Liver (tissue), 9 donors: ENCODE measurements around the gene SIL1. TPM values are rescaled to one million over a fixed set of nuclear protein-coding genes. Genes with fewer than 3 reads are reported as not detected.

Experiments
- DNase-seq: peaks from one replicate; pipeline ENCODE4 v3.0.0-alpha.2; 2017; ENCODE audit warnings: low spot score
- H3K27ac ChIP-seq, 2 donors: one replicate each; pipeline ENCODE4 v1.7.0; 2013; ENCODE audit warnings: inconsistent platforms in 2 of 2, low read length in 2 of 2, control low read depth in 1 of 2, low read depth in 1 of 2, mild to moderate bottlenecking in 1 of 2
- H3K27me3 ChIP-seq, 4 donors: one replicate each; pipeline versions ENCODE4 v1.6.1 to v1.7.0; 2013; ENCODE audit warnings: low read length in 3 of 4, inconsistent platforms in 1 of 4, mild to moderate bottlenecking in 1 of 4, moderate library complexity in 1 of 4; ENCODE audit not compliant: control insufficient read depth in 4 of 4, insufficient read depth in 4 of 4
- H3K36me3 ChIP-seq, 4 donors: one replicate each; pipeline versions ENCODE4 v1.6.1 to v1.7.0; 2013; ENCODE audit warnings: low read length in 3 of 4, mild to moderate bottlenecking in 3 of 4, low read depth in 1 of 4, moderate library complexity in 1 of 4; ENCODE audit not compliant: control insufficient read depth in 4 of 4, insufficient read depth in 3 of 4
- H3K4me1 ChIP-seq, 4 donors: one replicate each; pipeline versions ENCODE4 v1.6.1 to v1.7.0; 2013; ENCODE audit warnings: low read length in 3 of 4, mild to moderate bottlenecking in 3 of 4, moderate library complexity in 1 of 4; ENCODE audit not compliant: control insufficient read depth in 4 of 4, insufficient read depth in 4 of 4
- H3K4me3 ChIP-seq, 3 donors: one replicate each; pipeline versions ENCODE4 v1.6.1 to v1.7.0; 2013; ENCODE audit warnings: low read length in 3 of 3, control low read depth in 1 of 3, low read depth in 1 of 3, mild to moderate bottlenecking in 1 of 3
- H3K9ac ChIP-seq, 2 donors: one replicate each; pipeline ENCODE4 v1.7.0; 2013; ENCODE audit warnings: low read length in 2 of 2, mild to moderate bottlenecking in 2 of 2, moderate library complexity in 2 of 2, control low read depth in 1 of 2, low read depth in 1 of 2
- H3K9me3 ChIP-seq, 4 donors: one replicate each; pipeline versions ENCODE4 v1.6.1 to v1.7.0; 2013; ENCODE audit warnings: low read length in 3 of 4; ENCODE audit not compliant: control insufficient read depth in 4 of 4
- CTCF ChIP-seq: fragments of 150-350 bp; IDR thresholded peaks from 2 replicates; pipeline ENCODE4 v1.5.1; 2017; ENCODE audit warnings: improper control_type of control experiment, low read depth, low read length; ENCODE audit not compliant: missing input control
- EGR1 ChIP-seq, 2 donors: IDR thresholded peaks; 2 replicates each; pipeline ENCODE4 v1.6.1; 2016 to 2018; ENCODE audit warnings: antibody characterized with exemption in 2 of 2, low read depth in 2 of 2
- FOXA1 ChIP-seq: IDR thresholded peaks from 2 replicates; pipeline ENCODE4 v1.6.1; 2016; ENCODE audit warnings: antibody characterized with exemption
- FOXA2 ChIP-seq: IDR thresholded peaks from 2 replicates; pipeline ENCODE4 v1.6.1; 2016; ENCODE audit warnings: antibody characterized with exemption
- GABPA ChIP-seq, 2 donors: IDR thresholded peaks in 1 of 2; conservative IDR thresholded peaks in 1 of 2; 2 replicates each; pipeline ENCODE4 v1.6.1; 2016; ENCODE audit warnings: antibody characterized with exemption in 2 of 2, mild to moderate bottlenecking in 1 of 2, moderate library complexity in 1 of 2
- HNF4G ChIP-seq: IDR thresholded peaks from 2 replicates; pipeline ENCODE4 v1.6.1; 2016; ENCODE audit warnings: antibody characterized with exemption
- JUND ChIP-seq, 2 donors: IDR thresholded peaks; 2 replicates each; pipeline ENCODE4 v1.6.1; 2016; ENCODE audit warnings: antibody characterized with exemption in 2 of 2
- MAX ChIP-seq: IDR thresholded peaks from 2 replicates; pipeline ENCODE4 v1.6.1; 2016; ENCODE audit warnings: antibody characterized with exemption
- NR2F2 ChIP-seq: IDR thresholded peaks from 2 replicates; pipeline ENCODE4 v1.6.1; 2016; ENCODE audit warnings: antibody characterized with exemption
- RAD21 ChIP-seq, 2 donors: IDR thresholded peaks; 2 replicates each; pipeline ENCODE4 v1.6.1; 2016; ENCODE audit warnings: antibody characterized with exemption in 2 of 2, mild to moderate bottlenecking in 2 of 2
- REST ChIP-seq: IDR thresholded peaks from 2 replicates; pipeline ENCODE4 v1.6.1; 2016; ENCODE audit warnings: antibody characterized with exemption, mild to moderate bottlenecking
- RXRA ChIP-seq, 2 donors: IDR thresholded peaks; 2 replicates each; pipeline ENCODE4 v1.6.1; 2017 to 2018; ENCODE audit warnings: antibody characterized with exemption in 2 of 2, mild to moderate bottlenecking in 1 of 2
- SP1 ChIP-seq: IDR thresholded peaks from 2 replicates; pipeline ENCODE4 v1.6.1; 2018; ENCODE audit warnings: antibody characterized with exemption, mild to moderate bottlenecking
- TAF1 ChIP-seq: conservative IDR thresholded peaks from 2 replicates; pipeline ENCODE4 v1.6.1; 2016; ENCODE audit warnings: antibody characterized with exemption, mild to moderate bottlenecking
- YY1 ChIP-seq: IDR thresholded peaks from 2 replicates; pipeline ENCODE4 v1.6.1; 2016; ENCODE audit warnings: antibody characterized with exemption, mild to moderate bottlenecking
- WGBS: extraction: QIAGEN DNeasy Blood & Tissue Kit; methylation state at CpG from one replicate; pipeline ENCODE4 v1.1.7; 2013; 5-methylcytosine and 5-hydroxymethylcytosine counted together
- polyA plus RNA-seq, 2 donors: library from polyadenylated mRNA; stranded (reverse) in 1 of 2; unstranded in 1 of 2; fragments of 200-250 nt in 1 of 2; fragments of >200 nt in 1 of 2; fragmentation: Nextera tagmentation in 1 of 2; extraction: Ambion mirVana in 1 of 2; gene quantifications; one replicate each; pipeline versions ENCODE4 v1.2.1 to v1.2.3, GENCODE V29; 2013 to 2015
- total RNA-seq, 2 donors: library from RNA; depleted of rRNA; stranded (reverse); fragments of >200 nt; gene quantifications; one replicate each; pipeline ENCODE4 v1.2.3, GENCODE V29; 2014
- donor health status: healthy.
- donor health status: healthy.
- donor health status: healthy.
- donor health status: healthy.
- donor health status: healthy.

Gene SIL1
- total and polyA plus RNA-seq, 4 donors: 38.1 to 95.1 (median 76.2) TPM

- TF ChIP-seq REST (no peak), HNF4G (no peak)
Observed at GRCh38 chr5:138967791-138968448, 230.2 kb downstream of the SIL1 start (continued).

- Histone ChIP-seq H3K4me1 (no peaks in the 10 kb centered on the region), H3K9ac (no peak overlapping the region), H3K36me3 (no peaks in the 10 kb centered on the region), H3K9me3 (no peaks in the 10 kb centered on the region), H3K27ac (no peak overlapping the region), H3K4me3 (no peak overlapping the region), H3K27me3 (no peaks in the 10 kb centered on the region)
- DNase-seq: no peak
- no peak for TF ChIP-seq TAF1
- TF ChIP-seq GABPA (IDR thresholded peaks at IDR 0.05 in 1 of 2, conservative IDR thresholded peaks at IDR 0.05 in 1 of 2): no peak
- no peak for TF ChIP-seq SP1
- no peak for TF ChIP-seq FOXA2
- no peak for TF ChIP-seq NR2F2
- TF ChIP-seq MAX: no peak
- TF ChIP-seq CTCF: no peak
- TF ChIP-seq REST: no peak
- no peak for TF ChIP-seq FOXA1
- no peak for TF ChIP-seq RXRA (IDR thresholded peaks at IDR 0.05)
- no peak for TF ChIP-seq EGR1 (IDR thresholded peaks at IDR 0.05; ENCODE audit: low read depth in 2 of 2)
- TF ChIP-seq HNF4G: no peak
- no peak for TF ChIP-seq JUND (IDR thresholded peaks at IDR 0.05)
- no peak for TF ChIP-seq RAD21 (IDR thresholded peaks at IDR 0.05)
- no peak for TF ChIP-seq YY1
- WGBS: 96% methylated on average over 10 of the region's 10 CpGs
Observed at GRCh38 chr5:138966236-138966985, 231.8 kb downstream of the SIL1 start.
